Activated CD8-positive, alpha-beta T cell treated with anti-CD3 and anti-CD28 coated beads for 36 hours (primary cell): ENCODE measurements around the gene NAA40. TPM values are rescaled to one million over a fixed set of nuclear protein-coding genes. Genes with fewer than 3 reads are reported as not detected.

Experiments
- ATAC-seq: fragments of 200-7000 bp; cut with Tn5 transposase; one replicate; pipeline ENCODE4 v1.10.0; 2021; ENCODE audit warnings: mild to moderate bottlenecking, moderate library complexity
- CTCF ChIA-PET: fragments of 350-600 bp; sonication (Branson Sonifier 250); formaldehyde crosslinking; loops from one replicate; lab custom pipeline; 2021; ENCODE audit warnings: antibody characterized with exemption; lab: Charles Lee
- POLR2A ChIA-PET: fragments of 350-600 bp; sonication (Branson Sonifier 250); formaldehyde crosslinking; loops from one replicate; lab custom pipeline; 2021; ENCODE audit warnings: antibody characterized with exemption; lab: Charles Lee
- DNase-seq: peaks from one replicate; pipeline ENCODE4 v3.0.0-alpha.2; 2020
- H3K27ac Mint-ChIP-seq: one replicate; pipeline ENCODE4 v1.8.0; 2021; ENCODE audit warnings: mild to moderate bottlenecking, mixed read lengths
- H3K27me3 Mint-ChIP-seq: one replicate; pipeline ENCODE4 v1.8.0; 2021; ENCODE audit warnings: mixed read lengths
- H3K36me3 Mint-ChIP-seq: one replicate; pipeline ENCODE4 v1.8.0; 2021; ENCODE audit warnings: low read depth, mixed read lengths
- H3K4me1 Mint-ChIP-seq: one replicate; pipeline ENCODE4 v1.8.0; 2021; ENCODE audit warnings: low read depth, mixed read lengths
- H3K4me3 Mint-ChIP-seq: one replicate; pipeline ENCODE4 v1.8.0; 2021; ENCODE audit warnings: mild to moderate bottlenecking, moderate library complexity, mixed read lengths
- H3K9me3 Mint-ChIP-seq: one replicate; pipeline ENCODE4 v1.8.0; 2021; ENCODE audit warnings: mixed read lengths
- intact Hi-C: fragments of 100-400 bp; cut with micrococcal nuclease; formaldehyde crosslinking; loops from one replicate; pipeline ENCODE4 v1.10.0; 2022
- total RNA-seq, 2 experiments: library from RNA; stranded (reverse); gene quantifications; one replicate each; pipeline ENCODE4 v1.2.3, GENCODE V29; 2021
- TF ChIP-seq, protein P1 (sequence below): fragments of 200-600 bp; IDR thresholded peaks from one replicate; pipeline ENCODE4 v1.8.0; 2022; ENCODE audit warnings: antibody characterized with exemption, mild to moderate bottlenecking

NAA40 gene
- total RNA-seq, 2 experiments from 2014 or later, result 18.5 to 20.5 TPM

DNA sequence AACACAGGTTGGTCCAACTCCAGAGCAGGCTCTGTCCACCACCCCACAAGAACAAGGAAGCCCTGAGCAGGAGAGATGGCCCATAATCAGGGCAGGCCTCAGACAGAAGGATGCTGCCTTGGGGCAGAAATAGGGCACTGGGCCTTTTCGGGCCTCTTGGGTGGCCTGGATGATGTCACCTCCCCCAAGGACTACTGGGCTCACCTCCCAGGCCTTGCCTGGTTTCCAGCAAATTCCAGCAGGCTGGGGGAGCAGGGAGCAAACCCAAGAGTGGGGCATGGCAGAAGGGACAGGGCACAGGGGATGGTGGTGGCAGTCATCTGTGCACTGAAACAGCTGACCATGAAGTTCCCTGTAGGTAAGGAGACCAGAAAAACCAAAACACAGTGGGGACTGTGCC, 5.3 kb upstream of the NAA40 start:
- Mint-ChIP-seq H3K36me3 (no peaks in the 10 kb centered on the region), H3K4me1 (peaks cover 8% of the 10 kb centered on the region), H3K4me3 (no peak overlapping the region), H3K27me3 (no peaks in the 10 kb centered on the region), H3K27ac (no peak overlapping the region), H3K9me3 (no peaks in the 10 kb centered on the region)
- TF ChIP-seq, protein P1, sequence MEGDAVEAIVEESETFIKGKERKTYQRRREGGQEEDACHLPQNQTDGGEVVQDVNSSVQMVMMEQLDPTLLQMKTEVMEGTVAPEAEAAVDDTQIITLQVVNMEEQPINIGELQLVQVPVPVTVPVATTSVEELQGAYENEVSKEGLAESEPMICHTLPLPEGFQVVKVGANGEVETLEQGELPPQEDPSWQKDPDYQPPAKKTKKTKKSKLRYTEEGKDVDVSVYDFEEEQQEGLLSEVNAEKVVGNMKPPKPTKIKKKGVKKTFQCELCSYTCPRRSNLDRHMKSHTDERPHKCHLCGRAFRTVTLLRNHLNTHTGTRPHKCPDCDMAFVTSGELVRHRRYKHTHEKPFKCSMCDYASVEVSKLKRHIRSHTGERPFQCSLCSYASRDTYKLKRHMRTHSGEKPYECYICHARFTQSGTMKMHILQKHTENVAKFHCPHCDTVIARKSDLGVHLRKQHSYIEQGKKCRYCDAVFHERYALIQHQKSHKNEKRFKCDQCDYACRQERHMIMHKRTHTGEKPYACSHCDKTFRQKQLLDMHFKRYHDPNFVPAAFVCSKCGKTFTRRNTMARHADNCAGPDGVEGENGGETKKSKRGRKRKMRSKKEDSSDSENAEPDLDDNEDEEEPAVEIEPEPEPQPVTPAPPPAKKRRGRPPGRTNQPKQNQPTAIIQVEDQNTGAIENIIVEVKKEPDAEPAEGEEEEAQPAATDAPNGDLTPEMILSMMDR, result no peak
- intact Hi-C loops, result no loop called here
- ChIA-PET CTCF (interaction anchor here (1.7 kb wide), 1 partner anchor 95 kb away, joined by 7 read pairs; no protein-coding TSS in a partner anchor), POLR2A (no interaction called here)
- no peak for ATAC-seq
- DNase-seq, result no peak

DNA sequence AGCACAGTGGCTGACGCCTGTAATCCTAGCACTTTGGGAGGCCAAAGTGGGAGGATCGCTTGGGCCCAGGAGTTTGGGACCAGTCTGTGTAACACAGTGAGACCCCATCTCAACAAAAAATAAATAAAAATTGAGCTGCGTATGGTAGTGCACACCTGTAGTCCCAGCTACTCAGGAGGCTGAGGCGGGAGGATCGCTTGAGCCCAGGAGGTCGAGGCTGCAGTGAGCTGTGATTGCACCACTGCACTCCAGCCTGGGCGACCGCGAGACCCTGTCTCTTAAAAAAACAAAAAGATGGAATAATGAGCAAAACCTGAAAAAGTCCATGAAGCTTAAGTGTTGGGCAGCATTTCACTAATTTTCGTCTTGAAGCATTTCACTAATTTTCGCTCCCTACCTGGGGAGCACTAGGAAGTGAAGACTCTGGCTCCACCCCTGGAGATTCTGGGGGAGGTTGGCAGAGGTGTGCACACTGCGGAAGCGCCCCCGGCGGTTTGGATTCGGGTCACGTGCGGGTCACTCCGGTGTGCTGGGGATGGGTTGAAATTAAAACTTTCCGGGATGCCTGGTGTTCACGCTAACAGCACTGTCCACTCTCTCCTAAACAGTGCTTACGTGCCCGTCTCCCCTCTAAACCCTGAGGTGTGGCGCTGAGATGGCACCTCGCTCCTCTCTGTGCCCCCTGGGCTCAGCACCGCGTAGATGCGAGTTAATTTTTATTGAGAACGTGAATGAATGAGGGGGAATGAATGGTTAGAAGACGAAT, 906 bp upstream of the NAA40 start:
- H3K27me3 Mint-ChIP-seq, result no peaks in the 10 kb centered on the region
- H3K36me3 Mint-ChIP-seq, result no peaks in the 10 kb centered on the region
- H3K9me3 Mint-ChIP-seq, result no peaks in the 10 kb centered on the region
- TF ChIP-seq, protein P1, result no peak
- intact Hi-C loops, result no loop called here
- ChIA-PET POLR2A (interaction anchor here (1.0 to 1.5 kb wide), 2 partner anchors 19 to 47 kb away, joined by 4 to 6 read pairs; no protein-coding TSS in a partner anchor), CTCF (interaction anchor here (0.5 to 1.5 kb wide), 2 partner anchors 16 to 17 kb away, joined by 3 to 4 read pairs; no protein-coding TSS in a partner anchor)
- ATAC-seq, result peak; percentile 19
- peak overlapping the region; percentile 79 for H3K4me3 Mint-ChIP-seq
- peaks cover 24% of the 10 kb centered on the region for H3K4me1 Mint-ChIP-seq
- peak overlapping the region; percentile 83 for H3K27ac Mint-ChIP-seq
- DNase-seq, result peak; percentile 51

DNA sequence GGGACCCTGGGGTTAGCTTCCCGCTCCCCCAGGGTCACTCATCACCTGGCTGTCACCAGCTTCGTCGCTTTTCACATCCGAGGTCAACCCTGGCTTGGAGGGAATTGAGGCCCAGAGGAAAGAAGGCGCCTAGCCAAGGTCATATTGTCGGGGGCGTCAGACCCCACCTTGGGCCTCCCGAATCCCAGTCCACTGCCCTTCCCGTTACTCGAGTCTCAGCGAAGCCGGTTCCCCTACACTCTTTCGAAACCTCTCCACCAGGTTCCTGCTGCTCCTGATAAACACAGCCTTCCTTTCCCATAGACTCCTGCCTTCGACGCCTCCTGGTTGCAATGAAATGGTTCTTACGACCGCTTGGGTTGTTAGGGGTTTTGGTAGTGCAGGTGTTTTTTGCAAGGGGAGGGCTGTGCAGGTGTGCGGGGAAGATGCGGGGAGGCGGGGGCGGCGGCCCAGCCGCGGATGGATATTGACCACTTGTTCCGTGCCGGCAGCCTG, 642 bp downstream of the NAA40 start:
- POLR2A ChIA-PET, result interaction anchor here (0.8 to 1.7 kb wide), 5 partner anchors 20 to 100 kb away, joined by 3 to 6 read pairs (median 4); partner anchors contain the start of gene RCOR2
- H3K27me3 Mint-ChIP-seq, result no peaks in the 10 kb centered on the region

DNA sequence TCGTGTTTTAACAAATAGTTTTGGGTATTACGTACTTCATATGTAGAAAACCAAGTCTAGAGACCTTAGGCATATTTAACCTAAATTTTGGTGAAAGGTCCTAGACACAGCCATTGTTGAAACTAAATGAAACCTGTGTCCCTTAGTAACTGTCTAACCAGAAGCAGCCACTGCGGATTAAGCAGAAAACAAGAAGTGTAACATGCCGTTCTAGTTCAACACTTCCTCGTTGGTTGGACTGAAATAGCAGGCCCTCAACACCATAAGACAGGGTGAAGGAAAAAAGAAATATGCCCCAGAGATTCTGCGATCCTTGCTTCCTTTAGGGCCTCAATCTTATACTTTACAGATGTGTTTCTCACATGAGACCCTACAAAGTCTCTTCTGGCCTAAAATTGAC, 2.0 kb downstream of the NAA40 start:
- TF ChIP-seq, protein P1, result no peak
- intact Hi-C loops, result no loop called here
- Mint-ChIP-seq H3K27me3 (no peaks in the 10 kb centered on the region), H3K9me3 (no peaks in the 10 kb centered on the region), H3K4me3 (peak overlapping the region; percentile 79), H3K36me3 (no peaks in the 10 kb centered on the region), H3K4me1 (peaks cover 29% of the 10 kb centered on the region), H3K27ac (no peak overlapping the region)
- DNase-seq (no peak), ATAC-seq (no peak)
- ChIA-PET POLR2A (no interaction called here), CTCF (no interaction called here)

More for the DNA sequence above, 642 bp downstream of the NAA40 start:
- intact Hi-C loops, result no loop called here
- H3K4me1 Mint-ChIP-seq, result peaks cover 29% of the 10 kb centered on the region
- DNase-seq, result no peak
- H3K27ac Mint-ChIP-seq, result peak overlapping the region; percentile 81
- ATAC-seq, result no peak
- peak overlapping the region; percentile 79 for H3K4me3 Mint-ChIP-seq
- H3K9me3 Mint-ChIP-seq, result no peaks in the 10 kb centered on the region
- CTCF ChIA-PET, result no interaction called here
- TF ChIP-seq, protein P1, result no peak
- no peaks in the 10 kb centered on the region for H3K36me3 Mint-ChIP-seq

DNA sequence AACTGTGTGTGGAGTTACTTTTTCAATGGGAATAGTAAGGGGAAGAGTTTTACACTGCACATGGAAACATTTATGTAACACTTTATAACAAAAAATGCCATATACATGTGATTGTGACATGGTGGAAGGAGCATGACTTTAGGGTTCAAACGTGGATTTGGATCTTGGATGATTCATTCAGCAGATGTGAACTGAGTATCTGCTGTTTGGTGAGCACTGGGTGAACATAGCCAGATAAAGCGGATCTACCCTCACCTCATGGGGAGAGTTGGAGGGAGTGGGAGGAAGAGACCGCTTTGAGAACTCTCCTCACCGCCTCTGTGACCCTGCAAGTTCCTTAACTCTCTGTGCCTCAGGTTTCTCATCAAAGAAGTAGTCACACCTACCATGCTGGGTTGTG, 3.1 kb downstream of the NAA40 start:
- ChIA-PET POLR2A (no interaction called here), CTCF (interaction anchor here (1.0 to 8.8 kb wide), 3 partner anchors 10 to 106 kb away, joined by 3 to 146 read pairs (median 3); partner anchors contain the start of gene MARK2)
- no peaks in the 10 kb centered on the region for H3K9me3 Mint-ChIP-seq
- ATAC-seq (no peak), DNase-seq (no peak)
- TF ChIP-seq, protein P1, result no peak
- peaks cover 6% of the 10 kb centered on the region for H3K36me3 Mint-ChIP-seq
- intact Hi-C loops, result no loop called here
- no peak overlapping the region for H3K4me3 Mint-ChIP-seq
- peaks cover 29% of the 10 kb centered on the region for H3K4me1 Mint-ChIP-seq
- no peaks in the 10 kb centered on the region for H3K27me3 Mint-ChIP-seq
- no peak overlapping the region for H3K27ac Mint-ChIP-seq
